Measurements from ENCODE around the gene PANK3.
"Not testable (repeated sequence)": the region's sequence is repeated elsewhere in the genome, so short reads cannot be mapped to it uniquely, and the experiment has no call there.

- TF ChIP-seq EP300, POLR2A, CTCF (IDR thresholded peaks at IDR 0.05): not testable (repeated sequence)
These were observed 1.8 kb upstream of the PANK3 start for GRCh38 chr5:168580814-168581469.
